AG04450 (cell line): Measurements from ENCODE around the gene TEX2. TPM values are rescaled to one million over a fixed set of nuclear protein-coding genes. Genes with fewer than 3 reads are reported as not detected.
A peak's percentile ranks its signal among the peaks of the same experiment; 100 is the strongest.
"Not testable (repeated sequence)": the region's sequence is repeated elsewhere in the genome, so short reads cannot be mapped to it uniquely, and the experiment has no call there.

Experiments
- CTCF ChIA-PET: fragments of 300-600, 350-600 bp; formaldehyde crosslinking; extraction: SDS; loops from one replicate; lab custom pipeline; 2022; ENCODE audit warnings: antibody characterized with exemption, inconsistent platforms; lab: Charles Lee
- POLR2A ChIA-PET: fragments of 350-600 bp; formaldehyde crosslinking; extraction: SDS; loops from one replicate; lab custom pipeline; 2021; ENCODE audit warnings: antibody characterized with exemption, inconsistent platforms; lab: Yijun Ruan, JAX
- DNase-seq: peaks from one replicate; pipeline ENCODE4 v3.0.0-alpha.2; 2011; ENCODE audit warnings: low read depth, low spot score
- H3K27ac ChIP-seq: one replicate; pipeline ENCODE4 v1.5.1; 2012; ENCODE audit warnings: low read depth, low read length, control low read depth
- H3K27me3 ChIP-seq: one replicate; pipeline ENCODE4 v1.6.0; 2012; ENCODE audit warnings: low read length; ENCODE audit not compliant: control insufficient read depth, insufficient read depth
- H3K4me3 ChIP-seq: 2 replicates; pipeline ENCODE4 v1.5.1; 2011; ENCODE audit warnings: mild to moderate bottlenecking, low read depth, low read length, control low read depth
- H3K9me3 ChIP-seq: 2 replicates; pipeline ENCODE4 v1.5.1; 2012; ENCODE audit warnings: low read length; ENCODE audit not compliant: control insufficient read depth, insufficient read depth
- CTCF ChIP-seq: IDR thresholded peaks from 2 replicates; pipeline ENCODE4 v1.5.1; 2011; ENCODE audit warnings: low read depth, low read length, control low read depth, inconsistent platforms
- polyA plus RNA-seq: library from polyadenylated mRNA; depleted of rRNA; stranded (reverse); fragments of >200 nt; gene quantifications from 2 replicates; pipeline ENCODE4 v1.2.3, GENCODE V29; 2011

TEX2 gene
- polyA plus RNA-seq, 1 experiment: 27.9 TPM

GRCh38 chr17:64221679-64222078 is 41.4 kb downstream of the TEX2 start:
- no peak for TF ChIP-seq CTCF
- no peaks in the 10 kb centered on the region for H3K9me3 ChIP-seq
- DNase-seq: no peak
- no peak overlapping the region for H3K4me3 ChIP-seq
- POLR2A ChIA-PET: no interaction called here
- H3K27me3 ChIP-seq: no peaks in the 10 kb centered on the region
- H3K27ac ChIP-seq: no peak overlapping the region
- CTCF ChIA-PET: no interaction called here

- POLR2A ChIA-PET, H3K27me3 ChIP-seq, CTCF ChIA-PET, DNase-seq, H3K4me3 ChIP-seq, H3K9me3 ChIP-seq, H3K27ac ChIP-seq: not testable (repeated sequence)
Measured at GRCh38 chr17:64220604-64221003, 42.5 kb downstream of the TEX2 start.

GRCh38 chr17:64219571-64219970 is 43.5 kb downstream of the TEX2 start:
- no peak for DNase-seq
- no peaks in the 10 kb centered on the region for H3K27me3 ChIP-seq
- no peak overlapping the region for H3K27ac ChIP-seq
- ChIA-PET CTCF (no interaction called here), POLR2A (no interaction called here)
- TF ChIP-seq CTCF: no peak
- H3K4me3 ChIP-seq: no peak overlapping the region
- no peaks in the 10 kb centered on the region for H3K9me3 ChIP-seq

- CTCF ChIA-PET: no interaction called here
- TF ChIP-seq CTCF: no peak
- Histone ChIP-seq H3K27me3 (no peaks in the 10 kb centered on the region), H3K4me3 (no peak overlapping the region), H3K27ac (no peak overlapping the region), H3K9me3 (no peaks in the 10 kb centered on the region)
- no peak for DNase-seq
- POLR2A ChIA-PET: no interaction called here
Measured at GRCh38 chr17:64218066-64218465, 45.0 kb downstream of the TEX2 start.

- Histone ChIP-seq H3K27me3 (no peaks in the 10 kb centered on the region), H3K4me3 (no peak overlapping the region), H3K9me3 (no peaks in the 10 kb centered on the region), H3K27ac (peak overlapping the region; percentile 81)
- DNase-seq: no peak
- TF ChIP-seq CTCF: no peak
- CTCF ChIA-PET: interaction anchor here (0.6 kb wide), 1 partner anchor 62 kb away, joined by 6 read pairs; no protein-coding TSS in a partner anchor
- POLR2A ChIA-PET: no interaction called here
Measured at GRCh38 chr17:64217249-64217691, 45.8 kb downstream of the TEX2 start.
